ENCODE results near the gene TCF7L1.
"Not testable (repeated sequence)": the region's sequence is repeated elsewhere in the genome, so short reads cannot be mapped to it uniquely, and the experiment has no call there.

Gene TCF7L1

DNA sequence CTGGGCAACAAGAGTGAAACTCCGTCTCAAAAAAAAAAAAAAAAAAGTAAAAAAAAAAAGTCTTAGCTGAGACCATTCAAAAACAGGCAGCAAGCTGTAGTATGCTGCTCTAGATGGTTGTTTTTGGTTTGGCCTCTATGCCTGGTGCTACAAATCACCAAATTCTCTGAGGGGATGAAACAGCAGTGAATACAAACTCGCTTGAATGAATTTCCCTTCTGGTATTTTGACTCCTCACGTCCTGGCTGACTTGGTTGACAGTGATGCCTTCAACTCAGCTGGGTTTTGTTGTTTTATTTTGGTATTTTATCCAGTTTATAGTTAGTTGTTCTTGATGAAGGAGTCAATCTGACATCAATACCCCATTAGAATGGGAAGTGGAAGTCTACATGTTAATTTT lies 3.3 kb upstream of the TCF7L1 start:
- no peak for DNase-seq
- in situ Hi-C loops (cut with HindIII; ENCODE audit: low pct_ligation_motif_present, low pct_unique_long_range_greater_than_20kb, low sequenced_read_pairs) = no loop called here

DNA sequence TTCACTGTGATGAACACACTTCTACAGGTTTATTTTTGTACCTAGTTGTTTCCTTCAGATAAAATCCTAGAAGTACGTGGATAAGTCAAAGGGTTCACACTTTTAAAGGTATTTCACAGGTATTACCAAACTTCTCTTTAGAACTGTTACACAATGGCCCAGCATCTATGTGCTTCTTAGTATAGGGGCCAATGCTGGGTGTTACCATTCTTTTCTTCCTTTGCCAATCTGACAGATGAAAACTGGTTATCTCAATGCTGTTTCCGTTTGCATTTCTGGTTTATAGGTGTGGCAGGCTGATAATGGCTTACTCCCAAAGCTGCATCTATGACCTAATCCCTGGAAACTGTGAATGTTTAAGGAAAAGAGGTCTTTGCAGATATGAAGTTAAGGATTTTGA lies 2.8 kb upstream of the TCF7L1 start:
- no peak for DNase-seq
- in situ Hi-C loops (cut with HindIII; ENCODE audit: low pct_ligation_motif_present, low pct_unique_long_range_greater_than_20kb, low sequenced_read_pairs) = no loop called here

- DNase-seq = peak; percentile 21
- in situ Hi-C loops (cut with HindIII; ENCODE audit: low pct_ligation_motif_present, low pct_unique_long_range_greater_than_20kb, low sequenced_read_pairs) = no loop called here
These were observed 2.1 kb upstream of the TCF7L1 start for GRCh38 chr2:85131116-85131515.

- in situ Hi-C loops (cut with HindIII; ENCODE audit: low pct_ligation_motif_present, low pct_unique_long_range_greater_than_20kb, low sequenced_read_pairs) = no loop called here
- DNase-seq = peak; percentile 35
These were observed 795 bp upstream of the TCF7L1 start for GRCh38 chr2:85132397-85132796.

DNA sequence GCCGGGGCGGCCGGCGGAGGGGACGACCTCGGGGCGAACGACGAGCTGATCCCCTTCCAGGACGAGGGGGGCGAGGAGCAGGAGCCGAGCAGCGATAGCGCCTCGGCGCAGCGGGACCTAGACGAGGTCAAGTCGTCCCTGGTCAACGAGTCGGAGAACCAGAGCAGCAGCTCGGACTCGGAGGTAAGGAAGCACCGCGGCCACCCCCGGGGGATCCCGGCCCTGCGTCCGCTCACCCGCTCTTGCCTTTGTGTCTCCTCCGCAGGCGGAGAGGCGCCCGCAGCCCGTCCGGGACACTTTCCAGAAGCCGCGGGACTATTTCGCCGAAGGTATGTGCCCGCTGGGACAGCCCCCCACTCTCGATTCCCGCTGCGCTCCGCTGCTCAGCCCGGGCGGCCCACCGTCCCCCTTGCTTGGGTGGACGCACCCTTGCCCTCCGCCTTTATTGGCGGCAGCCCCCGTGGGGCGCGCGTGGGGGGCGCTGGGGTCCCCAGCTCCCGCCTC lies 611 bp downstream of the TCF7L1 start:
- in situ Hi-C loops (cut with HindIII; ENCODE audit: low pct_ligation_motif_present, low pct_unique_long_range_greater_than_20kb, low sequenced_read_pairs) = no loop called here
- peak; percentile 33 for DNase-seq

DNA sequence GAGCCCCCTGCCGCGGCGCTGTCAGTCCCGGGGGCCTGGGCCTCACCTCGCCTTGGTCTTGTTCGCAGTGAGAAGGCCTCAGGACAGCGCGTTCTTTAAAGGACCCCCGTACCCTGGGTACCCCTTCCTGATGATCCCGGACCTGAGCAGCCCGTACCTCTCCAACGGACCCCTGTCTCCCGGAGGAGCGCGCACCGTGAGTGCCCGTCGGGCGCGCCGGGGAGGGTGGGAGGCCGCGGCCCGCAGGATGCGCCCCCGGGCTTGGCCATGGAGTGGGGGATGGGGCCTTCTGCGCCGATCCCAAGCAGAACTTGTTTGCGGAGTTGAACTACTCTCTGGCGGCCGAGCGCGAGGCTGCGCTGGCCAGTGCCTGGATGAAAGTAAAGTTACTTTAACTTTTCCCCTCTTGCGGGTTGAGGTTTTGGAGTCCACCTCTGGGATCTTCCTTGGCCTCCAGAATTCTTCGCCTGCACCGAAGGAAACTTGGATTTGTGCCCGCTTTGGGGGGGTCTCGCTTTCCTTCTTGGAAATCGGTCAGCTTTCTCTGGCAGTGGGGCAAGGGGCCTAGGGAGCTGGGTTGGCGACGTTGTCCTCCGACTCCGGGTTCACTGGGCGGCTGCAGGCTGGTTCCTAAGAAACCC lies 1.2 kb downstream of the TCF7L1 start:
- no peak for DNase-seq
- in situ Hi-C loops (cut with HindIII; ENCODE audit: low pct_ligation_motif_present, low pct_unique_long_range_greater_than_20kb, low sequenced_read_pairs) = no loop called here

- in situ Hi-C loops (cut with HindIII; ENCODE audit: low pct_ligation_motif_present, low pct_unique_long_range_greater_than_20kb, low sequenced_read_pairs) = no loop called here
- DNase-seq = no peak
These were observed 1.9 kb downstream of the TCF7L1 start for GRCh38 chr2:85134896-85135659.

DNA sequence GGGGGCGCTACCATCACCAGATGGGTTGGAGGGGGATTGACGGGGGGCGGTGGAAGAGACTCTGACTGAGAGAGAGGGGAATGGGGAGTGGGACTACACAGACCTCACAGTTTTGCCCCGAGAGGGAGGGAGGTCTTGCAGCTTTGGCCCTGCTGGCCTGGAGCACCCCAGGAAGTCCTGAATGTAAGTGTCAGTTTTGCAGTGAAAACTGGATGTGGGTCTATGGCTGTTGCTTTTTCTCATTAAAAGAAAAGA lies 2.4 kb downstream of the TCF7L1 start:
- in situ Hi-C loops (cut with HindIII; ENCODE audit: low pct_ligation_motif_present, low pct_unique_long_range_greater_than_20kb, low sequenced_read_pairs) = no loop called here

DNA sequence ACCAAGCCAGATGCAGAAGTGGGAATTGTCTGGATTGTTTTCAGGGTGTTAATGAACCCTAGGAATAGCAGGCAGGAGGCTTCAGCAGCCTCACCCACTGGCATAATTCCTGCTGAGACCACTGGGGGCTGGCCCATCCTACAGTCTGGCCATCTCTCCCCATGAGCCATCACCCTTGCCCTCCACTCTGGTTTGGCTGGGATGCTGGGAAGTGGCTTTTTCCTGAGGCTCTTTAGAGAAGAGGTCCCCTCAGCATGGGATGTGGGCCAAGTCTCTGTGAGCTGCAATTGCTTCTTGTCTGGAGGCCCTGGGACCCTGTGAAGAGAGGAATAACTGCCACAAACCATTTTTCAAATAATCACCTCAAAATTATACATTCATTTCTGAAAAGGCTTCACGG lies 4.0 kb downstream of the TCF7L1 start:
- in situ Hi-C loops (cut with HindIII; ENCODE audit: low pct_ligation_motif_present, low pct_unique_long_range_greater_than_20kb, low sequenced_read_pairs) = no loop called here
- no peak for DNase-seq

More for the DNA sequence above, 2.4 kb downstream of the TCF7L1 start:
- no peak for DNase-seq

- no peak for DNase-seq
- in situ Hi-C loops (cut with HindIII; ENCODE audit: low pct_ligation_motif_present, low pct_unique_long_range_greater_than_20kb, low sequenced_read_pairs) = no loop called here
These were observed 10.4 kb downstream of the TCF7L1 start for GRCh38 chr2:85143463-85144082.

- DNase-seq = no peak
- in situ Hi-C loops (cut with HindIII; ENCODE audit: low pct_ligation_motif_present, low pct_unique_long_range_greater_than_20kb, low sequenced_read_pairs) = no loop called here
These were observed 12.1 kb downstream of the TCF7L1 start for GRCh38 chr2:85145116-85145820.

DNA sequence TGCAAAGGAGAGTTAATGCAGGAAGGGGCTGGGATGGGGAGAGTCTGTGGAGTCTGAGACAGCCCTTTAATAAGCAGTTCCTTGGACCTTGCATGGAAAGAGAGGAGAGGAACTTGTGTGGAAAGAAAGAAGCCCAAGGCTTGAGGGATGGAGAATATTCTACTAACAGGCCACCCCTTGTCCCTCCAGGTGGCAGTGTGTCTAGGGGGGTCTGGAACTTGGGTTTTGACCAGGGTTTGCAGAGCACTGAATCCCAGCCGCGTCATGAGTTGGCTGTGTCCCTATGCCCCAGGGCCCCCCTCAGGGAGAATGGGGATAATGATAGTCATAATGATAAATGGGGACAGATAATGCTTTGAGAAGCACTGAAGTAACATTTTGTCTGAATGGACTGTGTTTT lies 15.0 kb downstream of the TCF7L1 start:
- in situ Hi-C loops (cut with HindIII; ENCODE audit: low pct_ligation_motif_present, low pct_unique_long_range_greater_than_20kb, low sequenced_read_pairs) = no loop called here
- DNase-seq = no peak

GRCh38 chr2:85151026-85151425 lies 17.8 kb downstream of the TCF7L1 start:
- in situ Hi-C loops (cut with HindIII; ENCODE audit: low pct_ligation_motif_present, low pct_unique_long_range_greater_than_20kb, low sequenced_read_pairs) = no loop called here
- no peak for DNase-seq

DNA sequence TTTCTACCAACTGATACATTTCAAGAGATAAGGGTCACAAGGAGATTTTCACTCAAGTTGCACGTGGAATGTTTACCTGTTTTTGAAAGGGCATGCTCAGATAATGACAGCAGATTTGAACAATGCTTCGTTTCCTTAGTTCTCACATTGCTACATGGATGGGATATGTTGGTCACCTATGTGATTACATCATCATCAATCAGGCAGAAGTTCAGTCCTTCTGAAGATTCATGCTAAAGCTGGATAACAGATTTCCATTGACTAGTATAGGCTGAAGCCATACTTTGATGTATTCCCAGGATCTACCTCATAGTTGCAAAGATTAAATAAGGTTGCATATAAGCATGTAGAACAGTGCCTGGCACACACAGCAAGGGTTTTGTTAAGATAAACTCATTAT lies 19.7 kb downstream of the TCF7L1 start:
- in situ Hi-C loops (cut with HindIII; ENCODE audit: low pct_ligation_motif_present, low pct_unique_long_range_greater_than_20kb, low sequenced_read_pairs) = no loop called here

DNA sequence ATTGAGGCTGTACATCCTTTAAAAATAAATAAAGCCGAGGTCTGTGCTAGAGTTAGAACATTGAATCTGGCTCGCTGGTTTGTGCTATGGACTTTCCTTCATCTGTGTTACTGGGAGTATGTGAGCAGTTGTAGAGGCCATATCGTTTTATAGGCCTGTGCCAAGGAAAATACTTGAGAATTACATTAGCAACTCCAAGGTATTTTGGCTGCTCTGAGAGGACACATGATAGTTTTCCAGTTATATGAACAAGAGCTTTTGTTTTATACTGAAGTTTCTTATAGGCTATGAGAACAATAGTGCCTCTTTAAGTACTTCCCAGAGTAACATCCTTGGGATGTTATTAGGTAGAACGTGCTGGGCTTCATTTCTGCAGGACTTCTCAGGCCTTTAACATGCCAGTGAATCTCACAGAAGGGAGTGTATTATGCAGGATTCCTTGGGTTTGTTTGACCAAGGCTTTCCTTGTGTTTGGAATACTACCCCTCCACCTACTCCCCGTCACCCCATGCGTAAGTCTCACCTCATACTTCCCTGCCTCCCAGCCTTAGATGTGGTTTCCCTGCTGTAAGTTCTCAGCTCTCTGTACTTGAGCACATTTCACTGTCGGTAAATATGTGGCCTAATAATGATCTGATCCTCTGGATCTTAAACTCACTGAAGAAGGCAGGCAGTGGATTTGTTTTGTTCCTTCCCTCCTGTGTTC lies 21.0 kb downstream of the TCF7L1 start:
- in situ Hi-C loops (cut with HindIII; ENCODE audit: low pct_ligation_motif_present, low pct_unique_long_range_greater_than_20kb, low sequenced_read_pairs) = no loop called here
- DNase-seq = no peak

More for the DNA sequence above, 19.7 kb downstream of the TCF7L1 start:
- no peak for DNase-seq

DNA sequence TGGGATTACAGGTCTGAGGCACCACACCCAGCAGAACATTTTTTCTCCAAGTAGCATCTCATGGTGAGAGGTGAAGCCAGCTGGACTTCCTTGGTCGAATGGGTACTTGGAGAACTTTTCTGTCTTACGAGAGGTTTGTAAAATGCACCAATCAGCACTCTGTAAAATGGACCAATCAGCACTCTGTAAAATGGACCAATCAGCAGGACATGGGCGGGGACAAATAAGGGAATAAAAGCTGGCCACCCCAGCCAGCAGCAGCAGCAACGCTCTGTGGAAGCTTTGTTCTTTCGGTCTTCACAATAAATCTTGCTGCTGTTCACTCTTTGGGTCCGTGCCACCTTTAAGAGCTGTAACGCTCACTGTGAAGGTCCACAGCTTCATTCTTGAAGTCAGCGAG lies 21.9 kb downstream of the TCF7L1 start:
- DNase-seq; in situ Hi-C loops (cut with HindIII; ENCODE audit: low pct_ligation_motif_present, low pct_unique_long_range_greater_than_20kb, low sequenced_read_pairs): not testable (repeated sequence)

- no peak for DNase-seq
- in situ Hi-C loops (cut with HindIII; ENCODE audit: low pct_ligation_motif_present, low pct_unique_long_range_greater_than_20kb, low sequenced_read_pairs) = no loop called here
These were observed 23.0 kb downstream of the TCF7L1 start for GRCh38 chr2:85156153-85156552.

DNA sequence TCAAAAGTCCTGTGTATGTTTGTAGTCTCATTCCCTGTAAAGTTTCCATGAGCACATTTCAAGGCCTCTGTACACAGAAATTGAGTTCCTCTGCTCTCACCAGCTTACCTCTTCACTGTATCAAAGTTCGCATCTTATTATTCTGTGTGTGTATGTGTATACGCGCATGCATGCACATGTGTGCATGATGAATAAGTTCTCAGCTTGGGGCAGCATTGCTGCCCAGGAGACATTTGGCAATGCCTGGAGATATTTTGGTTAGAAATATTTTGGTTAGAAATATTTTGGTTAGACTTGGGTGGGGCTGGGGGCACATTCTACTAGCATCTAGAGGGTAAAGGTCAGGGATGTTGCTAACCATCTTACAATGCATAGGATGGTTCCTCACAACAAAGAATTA lies 23.4 kb downstream of the TCF7L1 start:
- DNase-seq = no peak
- in situ Hi-C loops (cut with HindIII; ENCODE audit: low pct_ligation_motif_present, low pct_unique_long_range_greater_than_20kb, low sequenced_read_pairs) = no loop called here

- in situ Hi-C loops (cut with HindIII; ENCODE audit: low pct_ligation_motif_present, low pct_unique_long_range_greater_than_20kb, low sequenced_read_pairs) = no loop called here
These were observed 24.2 kb downstream of the TCF7L1 start for GRCh38 chr2:85157345-85157744.

More at GRCh38 chr2:85157345-85157744, 24.2 kb downstream of the TCF7L1 start:
- DNase-seq = no peak

Data from ACHN (cell line).